SK-N-SH treated with all-trans-retinoic acid at 6 μM for 48 hours (cell line): ENCODE measurements around the gene DISP1.

Source experiments
- ATAC-seq: fragments of 200-7000 bp; cut with Tn5 transposase; 3 replicates; pipeline ENCODE4 v1.9.1; 2020; ENCODE audit warnings: mild to moderate bottlenecking, moderate library complexity
- BACH2 ChIP-seq: fragments of 250-450 bp; sonication (Bioruptor Pico); IDR thresholded peaks from 2 replicates; pipeline ENCODE4 v1.9.0; 2021; ENCODE audit warnings: mild to moderate bottlenecking, borderline replicate concordance
- CSDC2 ChIP-seq: fragments of 250-450 bp; sonication (Bioruptor Pico); IDR thresholded peaks from 2 replicates; pipeline ENCODE4 v1.5.0; 2020; ENCODE audit warnings: mild to moderate bottlenecking, moderate library complexity
- ISL1 ChIP-seq: fragments of 250-450 bp; sonication (Bioruptor Pico); IDR thresholded peaks from 2 replicates; pipeline ENCODE4 v2.1.2; 2022; ENCODE audit warnings: mild to moderate bottlenecking, moderate library complexity
- OSR1 ChIP-seq: fragments of 250-450 bp; sonication (Bioruptor Pico); IDR thresholded peaks from 2 replicates; pipeline ENCODE4 v1.8.0; 2022; ENCODE audit warnings: moderate library complexity, mild to moderate bottlenecking, inconsistent platforms
- POU6F1 ChIP-seq: fragments of 250-450 bp; sonication (Bioruptor Pico); IDR thresholded peaks from 2 replicates; pipeline ENCODE4 v1.8.0; 2021; ENCODE audit warnings: low read depth, mild to moderate bottlenecking, moderate library complexity, borderline replicate concordance
- PPARA ChIP-seq: fragments of 250-450 bp; sonication (Bioruptor Pico); IDR thresholded peaks from 2 replicates; pipeline ENCODE4 v1.5.0; 2020; ENCODE audit warnings: mild to moderate bottlenecking, borderline replicate concordance
- RARB ChIP-seq: fragments of 250-450 bp; sonication (Bioruptor Pico); IDR thresholded peaks from 2 replicates; pipeline ENCODE4 v1.8.0; 2021; ENCODE audit warnings: mild to moderate bottlenecking, moderate library complexity
- SNAI2 ChIP-seq: fragments of 250-450 bp; sonication (Bioruptor Pico); IDR thresholded peaks from 2 replicates; pipeline ENCODE4 v1.5.0; 2020; ENCODE audit warnings: mild to moderate bottlenecking, moderate library complexity
- TCF4 ChIP-seq: fragments of 250-450 bp; sonication (Bioruptor Pico); IDR thresholded peaks from 2 replicates; pipeline ENCODE4 v1.8.0; 2021; ENCODE audit warnings: mild to moderate bottlenecking, moderate library complexity, borderline replicate concordance
- TOX ChIP-seq: fragments of 250-450 bp; sonication (Bioruptor Pico); IDR thresholded peaks from 2 replicates; pipeline ENCODE4 v1.8.0; 2021; ENCODE audit warnings: mild to moderate bottlenecking, moderate library complexity, borderline replicate concordance
- TSHZ2 ChIP-seq: fragments of 250-450 bp; sonication (Bioruptor Pico); IDR thresholded peaks from 2 replicates; pipeline ENCODE4 v1.5.0; 2020; ENCODE audit warnings: mild to moderate bottlenecking, moderate library complexity
- ZC3H10 ChIP-seq: fragments of 250-450 bp; sonication (Bioruptor Pico); IDR thresholded peaks from 2 replicates; pipeline ENCODE4 v1.5.1; 2021; ENCODE audit warnings: mild to moderate bottlenecking, moderate library complexity
- ZFP3 ChIP-seq: fragments of 250-450 bp; sonication (Bioruptor Pico); IDR thresholded peaks from 2 replicates; pipeline ENCODE4 v1.5.0; 2020; ENCODE audit warnings: mild to moderate bottlenecking, moderate library complexity
- ZNF565 ChIP-seq: fragments of 450-650 bp; formaldehyde crosslinking; conservative IDR thresholded peaks from 2 replicates; pipeline ENCODE4 v1.5.0; 2020; ENCODE audit warnings: low read depth, mild to moderate bottlenecking, moderate library complexity
- ZNF70 ChIP-seq: fragments of 450-650 bp; formaldehyde crosslinking; IDR thresholded peaks from 2 replicates; pipeline ENCODE4 v1.5.0; 2020; ENCODE audit warnings: mild to moderate bottlenecking, moderate library complexity
- TF ChIP-seq, protein P1 (sequence below): fragments of 250-450 bp; sonication (Bioruptor Pico); IDR thresholded peaks from 2 replicates; pipeline ENCODE4 v1.8.0; 2020; ENCODE audit warnings: mild to moderate bottlenecking, moderate library complexity, borderline replicate concordance

The DISP1 gene

DNA sequence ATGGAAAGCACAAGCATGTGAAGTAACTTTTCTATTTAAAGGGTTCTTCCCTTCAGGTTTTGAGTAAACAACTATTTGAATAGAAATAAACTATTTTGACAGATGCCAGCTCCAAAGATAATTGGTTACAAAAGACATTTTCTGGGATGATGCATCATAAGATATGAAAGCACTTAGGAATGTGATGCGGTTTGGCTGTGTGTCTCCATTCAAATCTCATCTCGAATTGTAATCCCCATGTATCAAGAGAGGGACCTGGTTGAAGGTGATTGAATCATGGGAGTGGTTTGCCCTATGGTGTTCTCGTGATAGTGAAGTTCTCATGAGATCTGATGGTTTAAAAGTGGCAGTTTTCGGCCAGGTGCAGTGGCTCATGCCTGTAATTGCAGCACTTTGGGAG is 6.4 kb downstream of the DISP1 start:
- no peak for TF ChIP-seq ISL1
- no peak for TF ChIP-seq ZNF565 (CRISPR knock-in tag)
- TF ChIP-seq TOX (CRISPR knock-in tag): peak; percentile 96
- TF ChIP-seq, protein P1, sequence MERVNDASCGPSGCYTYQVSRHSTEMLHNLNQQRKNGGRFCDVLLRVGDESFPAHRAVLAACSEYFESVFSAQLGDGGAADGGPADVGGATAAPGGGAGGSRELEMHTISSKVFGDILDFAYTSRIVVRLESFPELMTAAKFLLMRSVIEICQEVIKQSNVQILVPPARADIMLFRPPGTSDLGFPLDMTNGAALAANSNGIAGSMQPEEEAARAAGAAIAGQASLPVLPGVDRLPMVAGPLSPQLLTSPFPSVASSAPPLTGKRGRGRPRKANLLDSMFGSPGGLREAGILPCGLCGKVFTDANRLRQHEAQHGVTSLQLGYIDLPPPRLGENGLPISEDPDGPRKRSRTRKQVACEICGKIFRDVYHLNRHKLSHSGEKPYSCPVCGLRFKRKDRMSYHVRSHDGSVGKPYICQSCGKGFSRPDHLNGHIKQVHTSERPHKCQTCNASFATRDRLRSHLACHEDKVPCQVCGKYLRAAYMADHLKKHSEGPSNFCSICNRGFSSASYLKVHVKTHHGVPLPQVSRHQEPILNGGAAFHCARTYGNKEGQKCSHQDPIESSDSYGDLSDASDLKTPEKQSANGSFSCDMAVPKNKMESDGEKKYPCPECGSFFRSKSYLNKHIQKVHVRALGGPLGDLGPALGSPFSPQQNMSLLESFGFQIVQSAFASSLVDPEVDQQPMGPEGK (CRISPR knock-in tag): peak; percentile 64; the same call in 1 of the 2 replicates
- TF ChIP-seq ZFP3 (CRISPR knock-in tag): no peak
- peak; percentile 94 for TF ChIP-seq ZC3H10 (CRISPR knock-in tag)
- TF ChIP-seq RARB (CRISPR knock-in tag): peak; percentile 74; the same call in 1 of the 2 replicates
- peak; percentile 72 for ATAC-seq

- TF ChIP-seq ISL1 (no peak), POU6F1 (no peak), ZNF70 (CRISPR knock-in tag) (no peak), PPARA (CRISPR knock-in tag) (no peak), CSDC2 (CRISPR knock-in tag) (no peak), BACH2 (CRISPR knock-in tag) (no peak), ZFP3 (CRISPR knock-in tag) (no peak), TOX (CRISPR knock-in tag) (no peak), RARB (CRISPR knock-in tag) (no peak), OSR1 (CRISPR knock-in tag) (no peak), SNAI2 (CRISPR knock-in tag) (no peak), ZNF565 (CRISPR knock-in tag) (no peak), ZC3H10 (CRISPR knock-in tag) (no peak), TSHZ2 (no peak)
- TF ChIP-seq, protein P1 (CRISPR knock-in tag): no peak
- ATAC-seq: no peak
Measured at GRCh38 chr1:222823695-222824094, 8.9 kb downstream of the DISP1 start.

DNA sequence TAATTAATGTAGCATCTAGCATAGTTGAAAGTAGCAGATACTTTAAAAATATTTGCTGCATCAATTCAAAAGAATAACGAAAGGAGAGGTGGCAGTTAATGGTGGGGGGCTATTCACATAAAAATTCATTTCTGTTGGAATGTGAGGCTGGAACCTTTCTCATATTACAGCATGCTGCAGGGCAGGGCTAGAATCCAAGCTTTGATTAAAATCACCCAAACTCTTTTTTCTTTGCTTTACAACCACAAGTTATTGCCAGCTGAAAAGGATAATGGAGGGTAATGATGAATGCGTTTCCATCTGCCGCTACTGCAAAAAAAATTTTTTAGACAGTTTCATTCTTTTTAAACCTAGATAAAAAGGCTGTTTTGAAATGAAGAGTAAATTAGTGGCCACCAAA is 9.8 kb downstream of the DISP1 start:
- TF ChIP-seq, protein P1 (CRISPR knock-in tag): peak; percentile 38; the same call in 1 of the 2 replicates
- TF ChIP-seq ZC3H10 (CRISPR knock-in tag): 0 out of 2 replicates have a peak, but pooled peaks have one; percentile 5
- TF ChIP-seq TCF4: no peak
- no peak for TF ChIP-seq RARB (CRISPR knock-in tag)
- TF ChIP-seq TOX (CRISPR knock-in tag): peak; percentile 16; the same call in 1 of the 2 replicates
- TF ChIP-seq ISL1: peak; percentile 46; the same call in 1 of the 2 replicates
- ATAC-seq: peak; percentile 46

DNA sequence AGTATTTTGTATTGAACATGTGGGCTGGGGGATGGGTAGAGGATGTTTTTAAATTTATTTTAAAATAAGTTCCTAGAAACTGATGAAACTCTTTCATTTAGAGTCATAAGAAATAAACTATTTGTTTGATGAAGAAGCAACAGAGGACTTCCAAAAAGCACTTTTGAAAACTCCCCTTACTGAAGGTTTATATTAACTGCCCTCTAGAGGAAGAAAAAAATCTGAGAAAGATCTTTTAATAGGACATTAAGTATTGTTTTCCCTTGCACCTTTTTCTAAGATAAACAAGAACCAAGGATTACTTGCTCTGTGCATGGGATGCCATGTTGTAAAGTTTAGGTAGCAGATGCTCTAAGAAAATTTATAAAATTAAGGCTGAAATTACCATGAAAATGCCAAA is 14.1 kb downstream of the DISP1 start:
- TF ChIP-seq, protein P1 (CRISPR knock-in tag): no peak
- TF ChIP-seq TOX (CRISPR knock-in tag): 0 out of 2 replicates have a peak, but pooled peaks have one; percentile 10
- TF ChIP-seq TSHZ2: no peak
- TF ChIP-seq ISL1: no peak
- TF ChIP-seq CSDC2 (CRISPR knock-in tag): no peak
- ATAC-seq: peak; percentile 52; the same call in 2 of the 3 replicates
